Endothelial cell of umbilical vein (primary cell): ENCODE data around the gene WFIKKN2. TPM values are rescaled to one million over a fixed set of nuclear protein-coding genes. Genes with fewer than 3 reads are reported as not detected.

Experiments
- BruUV-seq: library from RNA; stranded (reverse); fragments of 400-500 nt; replicated peaks from 2 replicates; lab custom pipeline; 2021; lab: Mats Ljungman, UMichigan
- CTCF ChIA-PET: fragments of 300-600, 350-600 bp; sonication (Branson Sonifier 250); formaldehyde crosslinking; loops from one replicate; lab custom pipeline; 2021; ENCODE audit warnings: antibody characterized with exemption, inconsistent platforms; lab: Charles Lee
- POLR2A ChIA-PET: fragments of 300-600, 350-600 bp; sonication (Branson Sonifier 250); formaldehyde crosslinking; loops from one replicate; lab custom pipeline; 2021; ENCODE audit warnings: antibody characterized with exemption, inconsistent platforms; lab: Charles Lee
- DNase-seq: peaks from one replicate; pipeline ENCODE4 v3.0.0-alpha.2; 2011; ENCODE audit warnings: low read depth, low spot score
- FAIRE-seq: peaks from 2 replicates; lab custom pipeline; 2011; peaks lifted over from hg19 to GRCh38; lab: Jason Lieb, UNC
- H2AFZ ChIP-seq: 2 replicates; pipeline ENCODE4 v1.6.0; 2012; ENCODE audit warnings: low read depth, low read length, control low read depth, inconsistent platforms
- H3K27ac ChIP-seq: 2 replicates; pipeline ENCODE4 v1.5.1; 2011; ENCODE audit warnings: low read depth, mild to moderate bottlenecking, control low read depth, low read length, moderate library complexity; ENCODE audit not compliant: insufficient read depth
- H3K27me3 ChIP-seq, 2 experiments: 2 replicates each; pipeline versions ENCODE4 v1.6.0 to v1.6.1; 2011; ENCODE audit warnings: low read length in 2 of 2, mixed read lengths in 1 of 2; ENCODE audit not compliant: control insufficient read depth in 2 of 2, insufficient read depth in 2 of 2
- H3K36me3 ChIP-seq, 2 experiments: 2 replicates in 1 of 2; 3 replicates in 1 of 2; pipeline ENCODE4 v1.5.1; 2011; ENCODE audit warnings: low read length in 2 of 2, mild to moderate bottlenecking in 1 of 2, moderate library complexity in 1 of 2; ENCODE audit not compliant: control insufficient read depth in 2 of 2, insufficient read depth in 2 of 2; ENCODE audit errors: extremely low read depth in 1 of 2
- H3K4me1 ChIP-seq: 3 replicates; pipeline ENCODE4 v1.5.1; 2011; ENCODE audit warnings: mild to moderate bottlenecking, low read length; ENCODE audit not compliant: control insufficient read depth, insufficient read depth; ENCODE audit errors: extremely low read depth
- H3K4me2 ChIP-seq: 2 replicates; pipeline ENCODE4 v1.6.1; 2011; ENCODE audit warnings: low read length, control low read depth, mixed read lengths; ENCODE audit not compliant: insufficient read depth
- H3K4me3 ChIP-seq, 3 experiments: fragments of 200-600 bp in 1 of 3; sonication (generic), shearing (Covaris generic) in 1 of 3; replicated peaks in 1 of 3; 2 replicates each; pipeline ENCODE4 v1.5.1; 2011 to 2016; ENCODE audit warnings: control low read depth in 3 of 3, low read length in 3 of 3, mild to moderate bottlenecking in 2 of 3, inconsistent platforms in 1 of 3, low read depth in 1 of 3, moderate library complexity in 1 of 3; ENCODE audit not compliant: insufficient read depth in 1 of 3
- H3K79me2 ChIP-seq: 2 replicates; pipeline ENCODE4 v1.6.0; 2012; ENCODE audit warnings: low read length, inconsistent platforms; ENCODE audit not compliant: control insufficient read depth, insufficient read depth
- H3K9ac ChIP-seq: replicated peaks from 2 replicates; pipeline ENCODE3; 2011; ENCODE audit warnings: low read length, control low read depth; ENCODE audit not compliant: insufficient read depth; ENCODE audit errors: extremely low read depth
- H3K9me1 ChIP-seq: replicated peaks from 3 replicates; pipeline ENCODE4 v1.6.0; 2011; ENCODE audit warnings: mild to moderate bottlenecking, low read length; ENCODE audit not compliant: control insufficient read depth, insufficient read depth; ENCODE audit errors: extremely low read depth
- H3K9me3 ChIP-seq: replicated peaks from 2 replicates; pipeline ENCODE4 v1.5.1; 2012; ENCODE audit warnings: low read length, inconsistent platforms; ENCODE audit not compliant: control insufficient read depth, insufficient read depth
- H4K20me1 ChIP-seq: replicated peaks from 2 replicates; pipeline ENCODE3; 2011; ENCODE audit warnings: mild to moderate bottlenecking, low read length; ENCODE audit not compliant: control insufficient read depth, insufficient read depth; ENCODE audit errors: extremely low read depth
- EZH2 ChIP-seq: IDR thresholded peaks from 2 replicates; pipeline ENCODE4 v1.6.1; 2012; ENCODE audit warnings: borderline replicate concordance, low read depth, mild to moderate bottlenecking, moderate library complexity, low read length, inconsistent platforms; ENCODE audit not compliant: severe bottlenecking
- FOS ChIP-seq: IDR thresholded peaks from 2 replicates; pipeline ENCODE4 v1.6.1; 2011; ENCODE audit warnings: mild to moderate bottlenecking, low read length, moderate library complexity, borderline replicate concordance; ENCODE audit not compliant: insufficient read depth
- GATA2 ChIP-seq: IDR thresholded peaks from 2 replicates; pipeline ENCODE4 v1.7.0; 2011; ENCODE audit warnings: low read depth, mild to moderate bottlenecking, moderate library complexity, mixed read lengths, low read length; ENCODE audit not compliant: insufficient read length, insufficient read depth
- JUN ChIP-seq: IDR thresholded peaks from 2 replicates; pipeline ENCODE4 v1.6.1; 2011; ENCODE audit warnings: borderline replicate concordance, low read depth; ENCODE audit not compliant: insufficient read length, insufficient read depth
- MYC ChIP-seq: IDR thresholded peaks from one replicate; pipeline ENCODE4 v1.6.1; 2011; ENCODE audit warnings: mild to moderate bottlenecking, low read depth, low read length
- POLR2A ChIP-seq: IDR thresholded peaks from 2 replicates; pipeline ENCODE4 v1.6.1; 2012; ENCODE audit warnings: low read depth, mild to moderate bottlenecking, control low read depth, low read length
- POLR2AphosphoS5 ChIP-seq: IDR thresholded peaks from 2 replicates; pipeline ENCODE4 v1.6.1; 2012; ENCODE audit warnings: low read depth, mild to moderate bottlenecking, control low read depth, low read length, moderate library complexity; ENCODE audit not compliant: insufficient read depth
- dilution Hi-C: fragments of 300-500 bp; cut with MboI; formaldehyde crosslinking; loops from one replicate; pipeline ENCODE4 v1.15.0; 2019; ENCODE audit warnings: low sequenced_read_pairs; ENCODE audit not compliant: extremely low pct_ligation_motif_present
- intact Hi-C: fragments of 100-400 bp; cut with micrococcal nuclease; formaldehyde crosslinking; loops from one replicate; pipeline ENCODE4 v1.10.0; 2022
- polyA plus RNA-seq, 4 experiments: library from polyadenylated mRNA; depleted of rRNA in 3 of 4; stranded (reverse) in 3 of 4; unstranded in 1 of 4; fragments of >200 nt; gene quantifications; 2 replicates each; pipeline versions ENCODE4 v1.2.1 to v1.2.3, GENCODE V29; 2011 to 2012; ENCODE audit warnings: missing spikeins in 1 of 4
- total RNA-seq: library from RNA; stranded (reverse); gene quantifications from 2 replicates; pipeline ENCODE4 v1.2.3, GENCODE V29; 2021
- TF ChIP-seq, protein P1 (sequence below), 2 donors: IDR thresholded peaks; 1 replicate in 1 of 2; 2 replicates in 1 of 2; pipeline ENCODE4 v1.5.1; 2011; ENCODE audit warnings: low read length in 2 of 2, mild to moderate bottlenecking in 2 of 2, moderate library complexity in 2 of 2, control low read depth in 1 of 2, inconsistent platforms in 1 of 2, low read depth in 1 of 2; ENCODE audit not compliant: insufficient read depth in 1 of 2; ENCODE audit errors: extremely low read depth in 1 of 2
- TF ChIP-seq, protein P2 (sequence below): IDR thresholded peaks from 2 replicates; pipeline ENCODE4 v1.6.1; 2011; ENCODE audit not compliant: insufficient read depth, insufficient read length

The WFIKKN2 gene
- total and polyA plus RNA-seq, 2 donors (not counting 3 experiments of a cell fraction or from before 2014, with no cell fraction given), result 0.03 TPM; not detected in 1

DNA sequence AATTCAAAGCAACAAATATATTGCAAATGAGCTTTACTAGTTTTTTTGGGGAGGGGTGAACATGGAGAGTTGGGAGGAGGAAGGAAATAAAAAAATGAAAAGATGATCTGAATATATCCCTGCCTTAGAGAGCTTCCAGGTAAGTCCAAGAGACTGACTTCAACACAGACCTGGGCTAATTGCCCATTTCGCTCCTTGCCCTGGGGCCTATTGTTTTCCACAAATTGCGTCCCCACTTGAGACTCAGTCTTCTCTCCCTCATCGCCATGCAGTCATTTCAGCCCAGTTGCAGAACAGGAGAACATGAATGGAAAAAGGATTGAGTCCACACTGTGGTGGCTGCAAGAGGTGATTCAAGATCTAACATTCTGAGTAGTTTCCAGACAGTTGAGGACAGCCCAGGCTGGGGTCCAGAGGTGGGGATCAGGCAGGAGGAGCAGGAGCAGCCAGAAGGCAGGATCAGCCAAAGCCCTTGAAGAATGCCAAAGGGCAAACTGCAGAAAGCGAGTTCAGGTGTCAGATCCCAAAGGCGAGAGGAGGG, 52.4 kb downstream of the WFIKKN2 start:
- H4K20me1 ChIP-seq, result no peaks in the 10 kb centered on the region
- ChIA-PET CTCF (interaction anchor here (1.0 to 1.6 kb wide), 2 partner anchors 24 to 36 kb away, joined by 3 to 6 read pairs; no protein-coding TSS in a partner anchor), POLR2A (interaction anchor here (0.8 kb wide), 1 partner anchor 21 kb away, joined by 4 read pairs; the partner anchor contains the start of gene TOB1)
- FAIRE-seq (no peak), DNase-seq (no peak)
- intact Hi-C loops (no loop called here), dilution Hi-C loops (no loop called here)
- no peaks in the 10 kb centered on the region for H3K4me1 ChIP-seq
- TF ChIP-seq GATA2 (no peak), POLR2A (no peak), FOS (no peak), MYC (no peak), EZH2 (no peak), JUN (no peak), POLR2AphosphoS5 (no peak)
- TF ChIP-seq, protein P1, sequence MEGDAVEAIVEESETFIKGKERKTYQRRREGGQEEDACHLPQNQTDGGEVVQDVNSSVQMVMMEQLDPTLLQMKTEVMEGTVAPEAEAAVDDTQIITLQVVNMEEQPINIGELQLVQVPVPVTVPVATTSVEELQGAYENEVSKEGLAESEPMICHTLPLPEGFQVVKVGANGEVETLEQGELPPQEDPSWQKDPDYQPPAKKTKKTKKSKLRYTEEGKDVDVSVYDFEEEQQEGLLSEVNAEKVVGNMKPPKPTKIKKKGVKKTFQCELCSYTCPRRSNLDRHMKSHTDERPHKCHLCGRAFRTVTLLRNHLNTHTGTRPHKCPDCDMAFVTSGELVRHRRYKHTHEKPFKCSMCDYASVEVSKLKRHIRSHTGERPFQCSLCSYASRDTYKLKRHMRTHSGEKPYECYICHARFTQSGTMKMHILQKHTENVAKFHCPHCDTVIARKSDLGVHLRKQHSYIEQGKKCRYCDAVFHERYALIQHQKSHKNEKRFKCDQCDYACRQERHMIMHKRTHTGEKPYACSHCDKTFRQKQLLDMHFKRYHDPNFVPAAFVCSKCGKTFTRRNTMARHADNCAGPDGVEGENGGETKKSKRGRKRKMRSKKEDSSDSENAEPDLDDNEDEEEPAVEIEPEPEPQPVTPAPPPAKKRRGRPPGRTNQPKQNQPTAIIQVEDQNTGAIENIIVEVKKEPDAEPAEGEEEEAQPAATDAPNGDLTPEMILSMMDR (IDR thresholded peaks at IDR 0.05; ENCODE audit: extremely low read depth in 1 of 2, insufficient read depth in 1 of 2, low read depth in 1 of 2, low read length in 2 of 2), result no peak
- TF ChIP-seq, protein P2, sequence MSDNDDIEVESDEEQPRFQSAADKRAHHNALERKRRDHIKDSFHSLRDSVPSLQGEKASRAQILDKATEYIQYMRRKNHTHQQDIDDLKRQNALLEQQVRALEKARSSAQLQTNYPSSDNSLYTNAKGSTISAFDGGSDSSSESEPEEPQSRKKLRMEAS, result no peak
- H3K4me2 ChIP-seq, result no peak overlapping the region
- H3K36me3 ChIP-seq, result no peaks in the 10 kb centered on the region
- no peak overlapping the region for H3K4me3 ChIP-seq
- no peaks in the 10 kb centered on the region for H3K9me3 ChIP-seq
- BruUV-seq, result no TSS peak
- H3K9ac ChIP-seq, result no peak overlapping the region
- H3K79me2 ChIP-seq, result no peaks in the 10 kb centered on the region
- no peak overlapping the region for H2AFZ ChIP-seq
- H3K27ac ChIP-seq, result no peak overlapping the region
- H3K9me1 ChIP-seq, result no peaks in the 10 kb centered on the region
- peaks cover 7 to 13% of the 10 kb centered on the region in 2 experiments for H3K27me3 ChIP-seq
